Kidney (tissue), 14 donors: Measurements from ENCODE around the gene CLEC5A. TPM values are rescaled to one million over a fixed set of nuclear protein-coding genes. Genes with fewer than 3 reads are reported as not detected.
"Not testable (repeated sequence)": the region's sequence is repeated elsewhere in the genome, so short reads cannot be mapped to it uniquely, and the experiment has no call there.

Experiments used
- DNase-seq, 5 donors: peaks; one replicate each; pipeline ENCODE4 v3.0.0-alpha.2; 2013 to 2020
- FAIRE-seq: peaks from 2 replicates; lab custom pipeline; 2012; peaks lifted over from hg19 to GRCh38; lab: Jason Lieb, UNC
- H3K27ac ChIP-seq, 2 donors: one replicate each; pipeline ENCODE4 v1.7.0; 2013; ENCODE audit warnings: low read depth in 2 of 2, low read length in 2 of 2, inconsistent platforms in 1 of 2
- H3K27me3 ChIP-seq: one replicate; pipeline ENCODE4 v1.7.1; 2013; ENCODE audit warnings: low read length, inconsistent platforms; ENCODE audit not compliant: control insufficient read depth, insufficient read depth
- H3K36me3 ChIP-seq, 3 donors: one replicate each; pipeline versions ENCODE4 v1.7.0 to v1.7.1; 2013; ENCODE audit warnings: low read length in 3 of 3, control low read depth in 1 of 3, inconsistent platforms in 1 of 3; ENCODE audit not compliant: insufficient read depth in 3 of 3, control insufficient read depth in 2 of 3
- H3K4me1 ChIP-seq, 3 donors: one replicate each; pipeline versions ENCODE4 v1.7.0 to v1.7.1; 2013; ENCODE audit warnings: low read length in 3 of 3, inconsistent platforms in 1 of 3, low read depth in 1 of 3; ENCODE audit not compliant: control insufficient read depth in 2 of 3, insufficient read depth in 2 of 3
- H3K4me3 ChIP-seq, 3 donors: one replicate each; pipeline versions ENCODE4 v1.7.0 to v1.8.1; 2013; ENCODE audit warnings: low read length in 3 of 3, control low read depth in 1 of 3, inconsistent platforms in 1 of 3
- H3K9ac ChIP-seq, 3 donors: one replicate each; pipeline versions ENCODE4 v1.7.0 to v1.7.1; 2013; ENCODE audit warnings: low read length in 3 of 3, control low read depth in 1 of 3, inconsistent platforms in 1 of 3
- H3K9me3 ChIP-seq, 3 donors: one replicate each; pipeline versions ENCODE4 v1.7.0 to v1.7.1; 2013; ENCODE audit warnings: low read length in 3 of 3, control low read depth in 1 of 3, inconsistent platforms in 1 of 3; ENCODE audit not compliant: control insufficient read depth in 2 of 3, insufficient read depth in 1 of 3
- CTCF ChIP-seq: IDR thresholded peaks from 3 replicates; pipeline ENCODE4 v1.5.1; 2012; ENCODE audit warnings: mild to moderate bottlenecking, moderate library complexity, borderline replicate concordance; ENCODE audit not compliant: insufficient read depth; ENCODE audit errors: extremely low read depth
- intact Hi-C: fragments of 100-400 bp; cut with DNase I; formaldehyde crosslinking; loops from one replicate; pipeline ENCODE4 v1.11.1; 2022
- polyA plus RNA-seq: library from polyadenylated mRNA; stranded (reverse); fragments of 350-450 nt; fragmentation: Illumina TruSeq; extraction: RNeasy Lipid Tissue Mini Kit (QIAGEN cat#74804); gene quantifications from one replicate; pipeline ENCODE4 v1.2.3, GENCODE V29; 2014; ENCODE audit warnings: low read depth, low replicate concordance; ENCODE audit not compliant: insufficient read depth
- total RNA-seq: library from RNA; stranded (reverse); fragmentation: NEBNext Ultra II Directional; extraction: Animal tissue kit (Norgen Biotek cat#: 25700); gene quantifications from one replicate; pipeline ENCODE4 v1.2.1, GENCODE V29; 2021
- donor health status: control.
- donor health status: control.
- donor health status: control.
- donor health status: control.
- donor health status: control.
- donor health status: DM: yes; HTN: yes; CAD: no.
- donor health status: Normal renal cell carcinoma (clear cell type).

CLEC5A gene
- total and polyA plus RNA-seq, 2 donors from 2014 or later, result 2.9 TPM; not detected in 1

- intact Hi-C loops, result no loop called here
- FAIRE-seq (no peak), DNase-seq (no peak)
- Histone ChIP-seq H3K4me3 (no peak overlapping the region), H3K9ac (no peak overlapping the region), H3K4me1 (no peaks in the 10 kb centered on the region), H3K36me3 (no peaks in the 10 kb centered on the region), H3K27me3 (no peaks in the 10 kb centered on the region), H3K27ac (no peak overlapping the region), H3K9me3 (no peaks in the 10 kb centered on the region)
- no peak for TF ChIP-seq CTCF
Observed at GRCh38 chr7:141991140-141991539, 44.4 kb upstream of the CLEC5A start.

GRCh38 chr7:141990011-141990725 is 43.4 kb upstream of the CLEC5A start:
- DNase-seq (no peak), FAIRE-seq (no peak)
- H3K9me3 ChIP-seq, result no peaks in the 10 kb centered on the region
- no peak overlapping the region for H3K9ac ChIP-seq
- no peak overlapping the region for H3K4me3 ChIP-seq
- no peaks in the 10 kb centered on the region for H3K36me3 ChIP-seq
- H3K27me3 ChIP-seq, result no peaks in the 10 kb centered on the region
- H3K4me1 ChIP-seq, result no peaks in the 10 kb centered on the region
- TF ChIP-seq CTCF, result no peak
- intact Hi-C loops, result no loop called here
- H3K27ac ChIP-seq, result no peak overlapping the region

- H3K9me3 ChIP-seq, H3K4me1 ChIP-seq, H3K9ac ChIP-seq, FAIRE-seq, H3K36me3 ChIP-seq, intact Hi-C loops, H3K4me3 ChIP-seq, H3K27me3 ChIP-seq, H3K27ac ChIP-seq, DNase-seq: not testable (repeated sequence)
Observed at GRCh38 chr7:141987803-141988202, 41.0 kb upstream of the CLEC5A start.

GRCh38 chr7:141986923-141987322 is 40.1 kb upstream of the CLEC5A start:
- FAIRE-seq (no peak), DNase-seq (no peak)
- no peak overlapping the region for H3K27ac ChIP-seq
- no peaks in the 10 kb centered on the region for H3K27me3 ChIP-seq
- no peak overlapping the region for H3K4me3 ChIP-seq
- no peak for TF ChIP-seq CTCF
- H3K9me3 ChIP-seq, result no peaks in the 10 kb centered on the region
- H3K4me1 ChIP-seq, result no peaks in the 10 kb centered on the region
- no peak overlapping the region for H3K9ac ChIP-seq
- intact Hi-C loops, result no loop called here
- H3K36me3 ChIP-seq, result no peaks in the 10 kb centered on the region

- H3K27ac ChIP-seq, H3K36me3 ChIP-seq, H3K4me3 ChIP-seq, H3K9ac ChIP-seq, intact Hi-C loops, DNase-seq, H3K4me1 ChIP-seq, H3K27me3 ChIP-seq, H3K9me3 ChIP-seq, FAIRE-seq: not testable (repeated sequence)
Observed at GRCh38 chr7:141985926-141986325, 39.2 kb upstream of the CLEC5A start.
